Measurements from ENCODE around the gene RNF144A.

GRCh38 chr2:7007488-7007845 lies 90.3 kb downstream of the RNF144A start:
- no peak for TF ChIP-seq CTCF (IDR thresholded peaks at IDR 0.05)
- TF ChIP-seq POLR2A (IDR thresholded peaks at IDR 0.05) = no peak

Measured in body of pancreas (tissue), 4 donors.